Gastroesophageal sphincter (tissue), 4 donors: ENCODE measurements around the gene PCED1B. TPM values are rescaled to one million over a fixed set of nuclear protein-coding genes. Genes with fewer than 3 reads are reported as not detected.
"Not testable (repeated sequence)": the region's sequence is repeated elsewhere in the genome, so short reads cannot be mapped to it uniquely, and the experiment has no call there.

ENCODE experiments used
- ATAC-seq: fragments of 150-250 bp; one replicate; pipeline ENCODE4 v1.9.1; 2016; ENCODE audit warnings: mild to moderate bottlenecking, moderate library complexity
- H3K27ac ChIP-seq, 4 donors: fragments of 200-600 bp; sonication (generic) in 3 of 4; 1 replicate in 3 of 4; 2 replicates in 1 of 4; pipeline ENCODE4 v1.5.1; 2016 to 2019
- H3K27me3 ChIP-seq: fragments of 200-600 bp; sonication (generic); one replicate; pipeline ENCODE4 v1.5.1; 2019
- H3K36me3 ChIP-seq, 2 donors: fragments of 200-600 bp; sonication (generic); one replicate each; pipeline ENCODE4 v1.5.1; 2019; ENCODE audit warnings: control low read depth in 1 of 2
- H3K4me1 ChIP-seq, 3 donors: fragments of 200-600 bp; sonication (generic); 1 replicate in 2 of 3; 2 replicates in 1 of 3; pipeline ENCODE4 v1.5.1; 2016 to 2019; ENCODE audit warnings: control low read depth in 2 of 3
- H3K4me3 ChIP-seq, 2 donors: fragments of 200-600 bp; sonication (generic); one replicate each; pipeline ENCODE4 v1.5.1; 2019; ENCODE audit warnings: mild to moderate bottlenecking in 1 of 2, moderate library complexity in 1 of 2
- H3K9me3 ChIP-seq, 3 donors: fragments of 200-600 bp; sonication (generic); one replicate each; pipeline ENCODE4 v1.5.1; 2017 to 2019; ENCODE audit warnings: control low read depth in 2 of 3
- CTCF ChIP-seq, 4 experiments: fragments of 200-600 bp in 2 of 4; fragments of 450-650 bp in 2 of 4; sonication (generic) in 1 of 4; IDR thresholded peaks; one replicate each; pipeline ENCODE4 v1.5.1; 2017 to 2019; ENCODE audit warnings: antibody characterized with exemption in 4 of 4, mild to moderate bottlenecking in 2 of 4, moderate library complexity in 2 of 4
- EP300 ChIP-seq: sonication (generic); formaldehyde crosslinking; IDR thresholded peaks from one replicate; pipeline ENCODE4 v1.6.1; 2017; ENCODE audit warnings: antibody characterized with exemption, mild to moderate bottlenecking
- POLR2A ChIP-seq, 2 donors: fragments of 450-650 bp; IDR thresholded peaks; one replicate each; pipeline ENCODE4 v1.6.1; 2017; ENCODE audit warnings: antibody characterized with exemption in 2 of 2, mild to moderate bottlenecking in 2 of 2, moderate library complexity in 1 of 2
- POLR2AphosphoS5 ChIP-seq: sonication (generic); formaldehyde crosslinking; IDR thresholded peaks from one replicate; pipeline ENCODE4 v1.6.1; 2017; ENCODE audit warnings: antibody characterized with exemption
- WGBS, 2 donors: methylation state at CpG; one replicate each; pipeline ENCODE4 v1.1.5; 2018; ENCODE audit warnings: low coverage in 1 of 2; 5-methylcytosine and 5-hydroxymethylcytosine counted together
- total RNA-seq, 4 donors: library from RNA; depleted of rRNA; stranded (reverse); fragments of >200 nt; gene quantifications; one replicate each; pipeline ENCODE4 v1.1.0, GENCODE V29; 2016

PCED1B gene
- total RNA-seq, 4 donors from 2014 or later, result 0.22 to 2.7 (median 1.7) TPM; not detected in 1

- no peak for ATAC-seq
- H3K9me3 ChIP-seq, result no peaks in the 10 kb centered on the region
- no peaks in the 10 kb centered on the region for H3K27me3 ChIP-seq
- no peaks in the 10 kb centered on the region for H3K4me1 ChIP-seq
- no peak for TF ChIP-seq CTCF (IDR thresholded peaks at IDR 0.05)
- TF ChIP-seq POLR2A (IDR thresholded peaks at IDR 0.05), result no peak
- no peak for TF ChIP-seq POLR2AphosphoS5
- no peak for TF ChIP-seq EP300
- 71 to 100% methylated on average over 1 of the region's 6 CpGs for WGBS, 2 donors
- H3K27ac ChIP-seq, result no peak overlapping the region
- H3K36me3 ChIP-seq, result no peaks in the 10 kb centered on the region
- no peak overlapping the region for H3K4me3 ChIP-seq
These were observed 32.4 kb downstream of the PCED1B start for GRCh38 chr12:47111854-47112253.

- Histone ChIP-seq H3K27me3 (no peaks in the 10 kb centered on the region), H3K36me3 (no peaks in the 10 kb centered on the region), H3K4me1 (no peaks in the 10 kb centered on the region), H3K9me3 (no peaks in the 10 kb centered on the region), H3K27ac (no peak overlapping the region), H3K4me3 (no peak overlapping the region)
- WGBS, 2 donors, result 72% methylated on average over 2 of the region's 2 CpGs
- TF ChIP-seq CTCF (IDR thresholded peaks at IDR 0.05), result no peak
- no peak for ATAC-seq
These were observed 33.3 kb downstream of the PCED1B start for GRCh38 chr12:47112679-47113078.

GRCh38 chr12:47114481-47114892 lies 35.1 kb downstream of the PCED1B start:
- Histone ChIP-seq H3K4me3 (no peak overlapping the region), H3K36me3 (no peaks in the 10 kb centered on the region), H3K27ac (no peak overlapping the region), H3K9me3 (no peaks in the 10 kb centered on the region), H3K4me1 (no peaks in the 10 kb centered on the region), H3K27me3 (no peaks in the 10 kb centered on the region)
- no peak for TF ChIP-seq EP300
- TF ChIP-seq POLR2A (IDR thresholded peaks at IDR 0.05), result no peak
- TF ChIP-seq POLR2AphosphoS5, result no peak
- TF ChIP-seq CTCF (IDR thresholded peaks at IDR 0.05), result no peak
- no peak for ATAC-seq
- WGBS, 2 donors, result 55 to 66% methylated on average over 4 of the region's 5 CpGs

GRCh38 chr12:47117305-47117704 lies 37.9 kb downstream of the PCED1B start:
- H3K4me3 ChIP-seq, H3K9me3 ChIP-seq, H3K4me1 ChIP-seq, H3K27ac ChIP-seq, H3K27me3 ChIP-seq, ATAC-seq, H3K36me3 ChIP-seq: not testable (repeated sequence)
- 91% methylated on average over 1 of the region's 3 CpGs; no CpG with 5 or more reads in 1 of the 2 donors for WGBS, 2 donors

- Histone ChIP-seq H3K4me1 (no peaks in the 10 kb centered on the region), H3K27ac (no peak overlapping the region), H3K36me3 (no peaks in the 10 kb centered on the region), H3K9me3 (no peaks in the 10 kb centered on the region), H3K4me3 (no peak overlapping the region), H3K27me3 (no peaks in the 10 kb centered on the region)
- ATAC-seq, result no peak
- WGBS, 2 donors, result 82 to 93% methylated on average over 3 of the region's 3 CpGs
- no peak for TF ChIP-seq POLR2A (IDR thresholded peaks at IDR 0.05)
- no peak for TF ChIP-seq EP300
- TF ChIP-seq POLR2AphosphoS5, result no peak
- TF ChIP-seq CTCF (IDR thresholded peaks at IDR 0.05), result no peak
These were observed 41.3 kb downstream of the PCED1B start for GRCh38 chr12:47120736-47121135.

GRCh38 chr12:47121146-47121545 lies 41.7 kb downstream of the PCED1B start:
- TF ChIP-seq POLR2AphosphoS5 (no peak), POLR2A (IDR thresholded peaks at IDR 0.05) (no peak), CTCF (IDR thresholded peaks at IDR 0.05) (no peak), EP300 (no peak)
- Histone ChIP-seq H3K4me1 (no peaks in the 10 kb centered on the region), H3K27me3 (no peaks in the 10 kb centered on the region), H3K9me3 (no peaks in the 10 kb centered on the region), H3K4me3 (no peak overlapping the region), H3K36me3 (no peaks in the 10 kb centered on the region), H3K27ac (no peak overlapping the region)
- 65 to 74% methylated on average over 5 of the region's 5 CpGs for WGBS, 2 donors
- ATAC-seq, result no peak
